GM10248 (cell line): ENCODE measurements around the gene CPED1.
A peak's percentile ranks its signal among the peaks of the same experiment; 100 is the strongest.

Source experiments
- CTCF ChIA-PET: fragments of 300-600 bp; sonication (Branson Sonifier 250); formaldehyde crosslinking; extraction: SDS; loops from one replicate; lab custom pipeline; 2021; ENCODE audit warnings: antibody characterized with exemption; lab: Yijun Ruan, JAX
- POLR2A ChIA-PET: fragments of 350-650 bp; sonication (Branson Sonifier 250); formaldehyde crosslinking; extraction: SDS; loops from one replicate; lab custom pipeline; 2020; ENCODE audit warnings: antibody characterized with exemption; lab: Yijun Ruan, JAX
- DNase-seq: peaks from one replicate; pipeline ENCODE4 v3.0.0; 2012; ENCODE audit errors: extremely low spot score
- CTCF ChIP-seq: IDR thresholded peaks from 2 replicates; pipeline ENCODE4 v1.5.1; 2012; ENCODE audit warnings: mild to moderate bottlenecking, low read depth; ENCODE audit errors: extremely low read depth, missing control alignments, control extremely low read depth

The CPED1 gene

GRCh38 chr7:121337398-121337797 is 348.9 kb downstream of the CPED1 start:
- TF ChIP-seq CTCF: peak; percentile 44
- POLR2A ChIA-PET: no interaction called here
- CTCF ChIA-PET: interaction anchor here (0.8 to 1.1 kb wide), 2 partner anchors 59 to 229 kb away, joined by 3 to 5 read pairs; partner anchors contain the start of gene FAM3C
- no peak for DNase-seq

DNA sequence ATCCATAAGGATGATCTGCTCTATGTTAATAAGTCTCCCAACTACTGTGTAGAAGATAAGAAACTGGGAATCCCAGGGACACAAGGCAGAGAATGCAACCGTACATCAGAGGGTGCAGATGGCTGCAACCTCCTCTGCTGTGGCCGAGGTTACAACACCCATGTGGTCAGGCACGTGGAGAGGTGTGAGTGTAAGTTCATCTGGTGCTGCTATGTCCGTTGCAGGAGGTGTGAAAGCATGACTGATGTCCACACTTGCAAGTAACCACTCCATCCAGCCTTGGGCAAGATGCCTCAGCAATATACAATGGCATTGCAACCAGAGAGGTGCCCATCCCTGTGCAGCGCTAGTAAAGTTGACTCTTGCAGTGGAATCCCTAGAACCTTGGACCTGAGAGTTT is 350.6 kb downstream of the CPED1 start:
- no peak for DNase-seq
- POLR2A ChIA-PET: no interaction called here
- no peak for TF ChIP-seq CTCF
- CTCF ChIA-PET: no interaction called here

- ChIA-PET CTCF (interaction anchor here (0.8 kb wide), 1 partner anchor 25 kb away, joined by 3 read pairs; no protein-coding TSS in a partner anchor), POLR2A (no interaction called here)
- no peak for TF ChIP-seq CTCF
- no peak for DNase-seq
Observed at GRCh38 chr7:121341933-121342332, 353.4 kb downstream of the CPED1 start.

GRCh38 chr7:121342631-121343030 is 354.1 kb downstream of the CPED1 start:
- TF ChIP-seq CTCF: no peak
- POLR2A ChIA-PET: no interaction called here
- no peak for DNase-seq
- CTCF ChIA-PET: no interaction called here

GRCh38 chr7:121343302-121343701 is 354.8 kb downstream of the CPED1 start:
- CTCF ChIA-PET: no interaction called here
- DNase-seq: no peak
- POLR2A ChIA-PET: no interaction called here
- no peak for TF ChIP-seq CTCF

- CTCF ChIA-PET: no interaction called here
Observed at GRCh38 chr7:121344093-121344492, 355.6 kb downstream of the CPED1 start.

More at GRCh38 chr7:121344093-121344492, 355.6 kb downstream of the CPED1 start:
- POLR2A ChIA-PET: no interaction called here
- DNase-seq: no peak
- no peak for TF ChIP-seq CTCF
